ENCODE measurements around the gene AMT. TPM values are rescaled to one million over a fixed set of nuclear protein-coding genes. Genes with fewer than 3 reads are reported as not detected.

Gene AMT
- total RNA-seq, 1 experiment from 2014 or later: 3.7 TPM

DNA sequence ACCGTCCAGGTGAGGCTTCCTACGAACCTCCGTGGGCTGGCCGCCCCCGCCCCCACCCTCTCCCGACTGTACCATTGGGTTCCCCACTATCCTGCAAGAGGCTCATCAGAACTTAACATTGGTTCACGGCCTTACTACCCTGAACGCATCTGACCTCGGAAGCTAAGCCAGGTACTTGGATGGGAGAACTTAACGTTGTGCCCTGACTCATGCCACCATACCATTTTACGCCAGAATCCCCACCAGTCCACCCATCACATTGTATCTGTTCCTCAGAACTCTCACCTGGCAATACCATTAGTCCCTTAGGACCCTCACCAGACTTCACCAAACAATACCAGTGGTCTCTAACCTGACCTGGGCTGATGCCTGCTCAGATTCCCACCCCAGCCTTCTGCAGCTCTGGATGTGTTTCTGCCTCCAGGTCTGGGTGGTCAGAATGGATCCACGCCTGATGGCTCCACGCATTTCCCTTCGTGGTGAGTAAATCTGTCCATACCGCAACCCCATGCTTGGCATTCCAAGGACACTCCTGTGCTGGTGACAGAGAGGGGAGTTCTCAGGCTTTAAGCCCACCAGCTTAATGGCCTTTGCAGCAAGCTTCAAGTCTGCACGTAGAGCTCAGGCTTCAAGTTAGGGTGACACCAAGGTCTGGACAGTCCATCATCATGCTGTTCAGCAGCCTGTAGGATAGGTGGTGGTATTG is 9.5 kb downstream of the AMT start:
- intact Hi-C loops (cut with micrococcal nuclease): loop anchor here (1.0 to 5.0 kb wide), 5 partner anchors 17 to 66 kb away; partner anchors contain the start of genes GPX1 and NICN1
- Mint-ChIP-seq H3K27ac (ENCODE audit: low read depth, unreplicated experiment) (peak overlapping the region; percentile 94), H3K4me3 (ENCODE audit: unreplicated experiment) (peak overlapping the region; percentile 90), H3K9me3 (ENCODE audit: unreplicated experiment) (no peaks in the 10 kb centered on the region), H3K4me1 (ENCODE audit: insufficient read depth, unreplicated experiment) (peaks cover 25% of the 10 kb centered on the region), H3K27me3 (ENCODE audit: insufficient read depth, unreplicated experiment) (no peaks in the 10 kb centered on the region), H3K36me3 (ENCODE audit: insufficient read depth, unreplicated experiment) (peaks cover 24% of the 10 kb centered on the region)
- ChIA-PET POLR2A (interaction anchor here (0.6 to 3.2 kb wide), 21 partner anchors 9 to 565 kb away, joined by 3 to 49 read pairs (median 12); partner anchors contain the start of genes AMT, DAG1, GPX1 and NDUFAF3), CTCF (interaction anchor here (0.7 to 1.9 kb wide), 5 partner anchors 8 to 243 kb away, joined by 3 to 6 read pairs (median 4); partner anchors contain the start of gene NICN1)
- DNase-seq (ENCODE audit: unreplicated experiment): no peak
- no TSS peak for BruUV-seq (replicated peaks)
- TF ChIP-seq, protein P1, sequence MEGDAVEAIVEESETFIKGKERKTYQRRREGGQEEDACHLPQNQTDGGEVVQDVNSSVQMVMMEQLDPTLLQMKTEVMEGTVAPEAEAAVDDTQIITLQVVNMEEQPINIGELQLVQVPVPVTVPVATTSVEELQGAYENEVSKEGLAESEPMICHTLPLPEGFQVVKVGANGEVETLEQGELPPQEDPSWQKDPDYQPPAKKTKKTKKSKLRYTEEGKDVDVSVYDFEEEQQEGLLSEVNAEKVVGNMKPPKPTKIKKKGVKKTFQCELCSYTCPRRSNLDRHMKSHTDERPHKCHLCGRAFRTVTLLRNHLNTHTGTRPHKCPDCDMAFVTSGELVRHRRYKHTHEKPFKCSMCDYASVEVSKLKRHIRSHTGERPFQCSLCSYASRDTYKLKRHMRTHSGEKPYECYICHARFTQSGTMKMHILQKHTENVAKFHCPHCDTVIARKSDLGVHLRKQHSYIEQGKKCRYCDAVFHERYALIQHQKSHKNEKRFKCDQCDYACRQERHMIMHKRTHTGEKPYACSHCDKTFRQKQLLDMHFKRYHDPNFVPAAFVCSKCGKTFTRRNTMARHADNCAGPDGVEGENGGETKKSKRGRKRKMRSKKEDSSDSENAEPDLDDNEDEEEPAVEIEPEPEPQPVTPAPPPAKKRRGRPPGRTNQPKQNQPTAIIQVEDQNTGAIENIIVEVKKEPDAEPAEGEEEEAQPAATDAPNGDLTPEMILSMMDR (IDR thresholded peaks at IDR 0.05; ENCODE audit: unreplicated experiment): no peak

GRCh38 chr3:49411968-49412631 is 10.2 kb downstream of the AMT start, which contains the start of the genes RHOA and TCTA:
RHOA (minus strand) TSS chr3:49411976; CDS start chr3:49375589, 36,387 bp downstream.
TCTA (plus strand) TSS chr3:49412423; CDS start chr3:49412427, 4 bp downstream.
- peak; percentile 100 for DNase-seq (ENCODE audit: unreplicated experiment)
- Mint-ChIP-seq H3K27ac (ENCODE audit: low read depth, unreplicated experiment) (peak within 1 kb of the TSS; percentile 94), H3K27me3 (ENCODE audit: insufficient read depth, unreplicated experiment) (no peaks in the 10 kb centered on the region), H3K36me3 (ENCODE audit: insufficient read depth, unreplicated experiment) (peaks cover 23% of the 10 kb centered on the region), H3K4me1 (ENCODE audit: insufficient read depth, unreplicated experiment) (peaks cover 32% of the 10 kb centered on the region), H3K9me3 (ENCODE audit: unreplicated experiment) (no peaks in the 10 kb centered on the region), H3K4me3 (ENCODE audit: unreplicated experiment) (peak within 1 kb of the TSS; percentile 90)
- ChIA-PET POLR2A (interaction anchor here (0.6 to 3.2 kb wide), 29 partner anchors 9 to 564 kb away, joined by 3 to 49 read pairs (median 5); partner anchors contain the start of genes AMT, ARIH2, DAG1 and GPX1), CTCF (interaction anchor here (0.6 to 1.9 kb wide), 3 partner anchors 9 to 1889 kb away, joined by 3 to 6 read pairs (median 4); partner anchors contain the start of gene NICN1)
- intact Hi-C loops (cut with micrococcal nuclease): loop anchor here (1.0 to 5.0 kb wide), 5 partner anchors 17 to 65 kb away; partner anchors contain the start of genes GPX1 and NICN1
- BruUV-seq (replicated peaks): TSS peak; percentile 73
- TF ChIP-seq, protein P1 (IDR thresholded peaks at IDR 0.05; ENCODE audit: unreplicated experiment): no peak

- H3K27ac Mint-ChIP-seq (ENCODE audit: low read depth, unreplicated experiment): peak overlapping the region; percentile 94
- no TSS peak for BruUV-seq (replicated peaks)
- POLR2A ChIA-PET: interaction anchor here (0.6 to 3.2 kb wide), 23 partner anchors 10 to 492 kb away, joined by 3 to 49 read pairs (median 10); partner anchors contain the start of genes AMT, ARIH2, DAG1 and GPX1
Measured at GRCh38 chr3:49411535-49411967, 10.7 kb downstream of the AMT start.

More at GRCh38 chr3:49411535-49411967, 10.7 kb downstream of the AMT start:
- intact Hi-C loops (cut with micrococcal nuclease): loop anchor here (5.0 kb wide), 1 partner anchor 34 kb away; no protein-coding TSS in a partner anchor
- peak overlapping the region; percentile 90 for H3K4me3 Mint-ChIP-seq (ENCODE audit: unreplicated experiment)
- peaks cover 35% of the 10 kb centered on the region for H3K4me1 Mint-ChIP-seq (ENCODE audit: insufficient read depth, unreplicated experiment)
- DNase-seq (ENCODE audit: unreplicated experiment): no peak
- CTCF ChIA-PET: interaction anchor here (0.6 kb wide), 2 partner anchors 259 to 1888 kb away, joined by 3 read pairs; no protein-coding TSS in a partner anchor
- TF ChIP-seq, protein P1 (IDR thresholded peaks at IDR 0.05; ENCODE audit: unreplicated experiment): no peak
- H3K9me3 Mint-ChIP-seq (ENCODE audit: unreplicated experiment): no peaks in the 10 kb centered on the region
- H3K27me3 Mint-ChIP-seq (ENCODE audit: insufficient read depth, unreplicated experiment): no peaks in the 10 kb centered on the region
- peaks cover 18% of the 10 kb centered on the region for H3K36me3 Mint-ChIP-seq (ENCODE audit: insufficient read depth, unreplicated experiment)

All from MCF 10A (cell line).